ENCODE data around the gene HOXB4.

Gene HOXB4

DNA sequence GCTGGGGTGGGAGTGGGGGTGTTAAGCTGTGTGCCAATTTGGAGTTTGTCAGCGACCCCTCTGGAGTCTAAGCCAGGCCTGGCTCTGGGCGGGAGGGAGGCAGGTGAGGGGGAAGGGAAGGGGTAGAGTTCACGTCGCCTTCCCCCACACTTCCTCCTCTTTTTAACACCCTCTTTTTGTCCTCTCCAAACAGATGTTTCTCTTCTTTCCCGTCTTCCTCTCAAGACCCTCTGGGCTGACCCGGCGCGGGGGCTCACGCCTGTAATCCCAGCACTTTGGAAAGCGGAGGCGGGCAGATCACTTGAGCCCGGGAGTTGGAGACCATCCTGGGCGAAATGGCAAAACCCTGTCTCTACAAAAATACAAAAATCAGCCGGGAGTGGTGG lies 50.6 kb downstream of the HOXB4 start:
- no peaks in the 10 kb centered on the region for H3K27me3 ChIP-seq (ENCODE audit: low read depth, low read length)
- no peaks in the 10 kb centered on the region for H3K36me3 ChIP-seq (replicated peaks; ENCODE audit: low read depth, low read length)
- no peaks in the 10 kb centered on the region for H3K9me3 ChIP-seq (ENCODE audit: insufficient read depth, low read length)
- no peak overlapping the region for H3K9ac ChIP-seq (ENCODE audit: low read length)
- no peak overlapping the region for H3K27ac ChIP-seq (ENCODE audit: low read length)
- no peak overlapping the region for H3K4me2 ChIP-seq (ENCODE audit: low read length)
- peaks cover 18% of the 10 kb centered on the region for H3K4me1 ChIP-seq (ENCODE audit: low read length)
- H3K4me3 ChIP-seq (ENCODE audit: low read length): no peak overlapping the region
- no peak for TF ChIP-seq EZH2phosphoT487 (IDR thresholded peaks at IDR 0.05; ENCODE audit: low read depth)
- TF ChIP-seq, protein P1, sequence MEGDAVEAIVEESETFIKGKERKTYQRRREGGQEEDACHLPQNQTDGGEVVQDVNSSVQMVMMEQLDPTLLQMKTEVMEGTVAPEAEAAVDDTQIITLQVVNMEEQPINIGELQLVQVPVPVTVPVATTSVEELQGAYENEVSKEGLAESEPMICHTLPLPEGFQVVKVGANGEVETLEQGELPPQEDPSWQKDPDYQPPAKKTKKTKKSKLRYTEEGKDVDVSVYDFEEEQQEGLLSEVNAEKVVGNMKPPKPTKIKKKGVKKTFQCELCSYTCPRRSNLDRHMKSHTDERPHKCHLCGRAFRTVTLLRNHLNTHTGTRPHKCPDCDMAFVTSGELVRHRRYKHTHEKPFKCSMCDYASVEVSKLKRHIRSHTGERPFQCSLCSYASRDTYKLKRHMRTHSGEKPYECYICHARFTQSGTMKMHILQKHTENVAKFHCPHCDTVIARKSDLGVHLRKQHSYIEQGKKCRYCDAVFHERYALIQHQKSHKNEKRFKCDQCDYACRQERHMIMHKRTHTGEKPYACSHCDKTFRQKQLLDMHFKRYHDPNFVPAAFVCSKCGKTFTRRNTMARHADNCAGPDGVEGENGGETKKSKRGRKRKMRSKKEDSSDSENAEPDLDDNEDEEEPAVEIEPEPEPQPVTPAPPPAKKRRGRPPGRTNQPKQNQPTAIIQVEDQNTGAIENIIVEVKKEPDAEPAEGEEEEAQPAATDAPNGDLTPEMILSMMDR (IDR thresholded peaks at IDR 0.05; ENCODE audit: low read depth, low read length): no peak
- no peaks in the 10 kb centered on the region for H4K20me1 ChIP-seq (ENCODE audit: insufficient read depth, low read length)
- H2AFZ ChIP-seq (ENCODE audit: low read depth, low read length): no peak overlapping the region
- H3K79me2 ChIP-seq (ENCODE audit: low read length): no peaks in the 10 kb centered on the region

DNA sequence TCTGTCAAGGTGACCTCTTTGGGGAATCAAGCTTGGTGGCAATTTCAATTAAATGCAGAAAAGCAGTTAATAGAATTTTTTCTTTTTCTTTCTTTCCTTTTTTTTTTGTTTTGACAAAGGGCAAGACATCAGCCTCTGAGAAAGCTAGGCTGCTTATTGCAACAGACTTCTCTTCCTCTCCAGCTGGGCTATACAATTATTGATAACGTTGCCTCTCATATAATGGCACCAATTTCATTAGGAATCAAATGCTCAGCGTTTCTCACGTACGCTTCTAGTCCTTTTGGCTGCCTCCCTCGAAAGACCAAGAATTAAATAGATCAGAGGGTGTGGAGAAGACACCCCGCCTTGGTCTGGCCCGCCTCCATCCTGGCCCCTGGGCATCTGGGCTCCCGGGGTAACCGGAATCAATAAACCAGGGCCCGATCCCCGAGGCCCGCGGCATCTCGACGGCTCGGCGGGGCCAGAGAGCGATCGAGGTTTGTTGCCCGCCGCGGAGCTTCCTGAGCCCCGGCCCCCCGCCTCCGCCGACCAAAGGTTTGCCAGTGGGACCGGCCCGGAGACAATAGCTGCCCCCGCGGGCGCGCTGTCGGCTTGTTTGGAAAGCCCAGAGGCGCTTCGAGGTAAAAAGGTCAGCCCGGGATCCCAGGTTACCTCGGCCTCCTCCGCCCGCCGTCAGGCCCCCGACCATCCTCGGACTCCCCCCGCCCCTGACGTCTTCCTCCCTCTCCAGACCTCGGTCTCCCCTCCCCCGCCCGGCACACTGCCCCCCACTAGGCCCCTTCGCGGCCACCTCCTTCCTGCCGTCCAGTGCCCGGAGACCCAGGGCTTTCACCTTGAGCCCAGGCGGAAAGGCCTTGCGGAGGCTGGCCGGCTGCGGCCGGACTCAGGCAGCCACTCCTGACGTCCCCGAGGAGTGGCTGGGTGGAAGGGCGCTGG lies 51.3 kb downstream of the HOXB4 start:
- no peaks in the 10 kb centered on the region for H3K79me2 ChIP-seq (ENCODE audit: low read length)
- H3K9me3 ChIP-seq (ENCODE audit: insufficient read depth, low read length): no peaks in the 10 kb centered on the region
- no peaks in the 10 kb centered on the region for H4K20me1 ChIP-seq (ENCODE audit: insufficient read depth, low read length)
- H3K9ac ChIP-seq (ENCODE audit: low read length): no peak overlapping the region
- H3K4me3 ChIP-seq (ENCODE audit: low read length): no peak overlapping the region
- H3K4me2 ChIP-seq (ENCODE audit: low read length): no peak overlapping the region
- TF ChIP-seq, protein P1 (IDR thresholded peaks at IDR 0.05; ENCODE audit: low read depth, low read length): no peak
- TF ChIP-seq EZH2phosphoT487 (IDR thresholded peaks at IDR 0.05; ENCODE audit: low read depth): no peak
- H3K36me3 ChIP-seq (replicated peaks; ENCODE audit: low read depth, low read length): no peaks in the 10 kb centered on the region
- H3K4me1 ChIP-seq (ENCODE audit: low read length): peaks cover 22% of the 10 kb centered on the region
- H3K27ac ChIP-seq (ENCODE audit: low read length): no peak overlapping the region
- no peaks in the 10 kb centered on the region for H3K27me3 ChIP-seq (ENCODE audit: low read depth, low read length)
- H2AFZ ChIP-seq (ENCODE audit: low read depth, low read length): no peak overlapping the region
